Measurements from ENCODE around the gene CHMP2A. TPM values are rescaled to one million over a fixed set of nuclear protein-coding genes. Genes with fewer than 3 reads are reported as not detected.

CHMP2A gene
- total RNA-seq, 1 donor from 2014 or later = 108 TPM

DNA sequence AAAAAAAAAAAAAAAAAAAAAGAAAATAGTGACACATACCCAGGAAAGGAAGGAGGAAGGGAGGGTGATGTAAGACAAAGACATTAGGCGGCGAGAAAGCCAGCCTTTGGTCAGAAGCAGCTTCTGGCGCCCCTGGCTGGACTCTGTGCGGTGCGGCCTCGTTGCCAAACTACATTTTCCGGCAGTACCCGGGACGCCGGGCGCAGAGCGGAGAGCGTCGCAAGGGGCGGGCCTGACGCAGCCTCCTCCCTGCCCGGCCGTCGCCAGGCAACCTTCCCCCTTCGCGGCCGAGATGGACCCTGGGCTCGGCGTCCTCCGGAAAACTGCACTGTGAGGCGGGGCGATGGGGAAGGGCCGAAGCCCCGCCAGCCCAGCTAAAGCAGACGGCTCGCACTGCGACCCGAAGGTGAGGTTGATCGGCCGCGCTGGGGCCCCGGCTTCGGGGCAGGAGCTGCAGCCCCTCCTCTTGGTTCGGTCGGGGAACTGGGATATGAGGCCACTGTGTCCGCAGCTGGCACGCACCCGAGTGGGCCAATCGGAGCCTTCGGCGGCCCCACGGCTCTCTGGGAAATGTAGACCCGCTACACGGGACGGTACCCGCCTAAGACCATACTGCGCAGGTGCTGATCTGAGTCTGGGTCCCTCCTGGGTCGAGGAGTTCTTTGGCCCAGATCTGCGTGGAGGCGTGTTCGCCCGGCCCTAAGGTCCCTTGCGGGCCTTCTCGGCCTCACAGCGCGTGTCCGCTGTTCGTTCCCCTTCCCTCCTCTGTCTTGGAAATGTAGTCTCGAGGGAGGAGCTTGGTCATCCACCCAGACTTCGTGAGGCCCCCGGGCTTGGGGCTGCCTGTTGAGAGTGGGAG, 20.5 kb upstream of the CHMP2A start:
- H3K36me3 Mint-ChIP-seq (ENCODE audit: unreplicated experiment) = no peaks in the 10 kb centered on the region
- H3K4me1 Mint-ChIP-seq (ENCODE audit: low read depth, unreplicated experiment) = peaks cover 9% of the 10 kb centered on the region

DNA sequence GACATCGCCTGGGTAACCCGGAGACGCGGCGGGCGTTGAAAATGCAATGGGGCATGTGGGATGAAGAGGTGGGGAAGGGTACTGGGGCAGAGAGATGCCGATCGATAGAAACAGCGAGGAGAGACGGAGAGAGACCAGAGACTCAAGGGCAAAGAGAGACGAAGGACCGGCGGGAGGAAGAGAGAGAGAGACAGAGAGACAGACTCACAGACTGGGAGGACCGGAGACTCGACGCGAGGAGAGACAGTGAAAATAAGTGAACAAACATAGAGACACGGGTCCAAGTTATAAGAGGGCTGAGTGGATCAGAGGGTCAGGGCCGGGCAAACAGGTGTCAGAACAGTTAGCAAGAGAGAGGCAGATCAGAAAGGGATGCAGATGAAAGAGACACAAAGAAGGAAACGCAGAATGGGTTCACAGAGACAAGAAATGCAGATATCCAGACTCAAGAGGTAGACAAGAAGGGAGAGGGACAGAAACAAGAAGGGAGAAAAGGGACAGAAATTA, 18.8 kb upstream of the CHMP2A start:
- Mint-ChIP-seq H3K27ac (ENCODE audit: unreplicated experiment) (peak overlapping the region; percentile 99), H3K4me1 (ENCODE audit: low read depth, unreplicated experiment) (peaks cover 9% of the 10 kb centered on the region), H3K27me3 (ENCODE audit: unreplicated experiment) (peaks cover 13% of the 10 kb centered on the region), H3K9me3 (ENCODE audit: unreplicated experiment) (peaks cover 20% of the 10 kb centered on the region), H3K36me3 (ENCODE audit: unreplicated experiment) (no peaks in the 10 kb centered on the region), H3K4me3 (ENCODE audit: unreplicated experiment) (peak overlapping the region; percentile 98)
- TF ChIP-seq, protein P1, sequence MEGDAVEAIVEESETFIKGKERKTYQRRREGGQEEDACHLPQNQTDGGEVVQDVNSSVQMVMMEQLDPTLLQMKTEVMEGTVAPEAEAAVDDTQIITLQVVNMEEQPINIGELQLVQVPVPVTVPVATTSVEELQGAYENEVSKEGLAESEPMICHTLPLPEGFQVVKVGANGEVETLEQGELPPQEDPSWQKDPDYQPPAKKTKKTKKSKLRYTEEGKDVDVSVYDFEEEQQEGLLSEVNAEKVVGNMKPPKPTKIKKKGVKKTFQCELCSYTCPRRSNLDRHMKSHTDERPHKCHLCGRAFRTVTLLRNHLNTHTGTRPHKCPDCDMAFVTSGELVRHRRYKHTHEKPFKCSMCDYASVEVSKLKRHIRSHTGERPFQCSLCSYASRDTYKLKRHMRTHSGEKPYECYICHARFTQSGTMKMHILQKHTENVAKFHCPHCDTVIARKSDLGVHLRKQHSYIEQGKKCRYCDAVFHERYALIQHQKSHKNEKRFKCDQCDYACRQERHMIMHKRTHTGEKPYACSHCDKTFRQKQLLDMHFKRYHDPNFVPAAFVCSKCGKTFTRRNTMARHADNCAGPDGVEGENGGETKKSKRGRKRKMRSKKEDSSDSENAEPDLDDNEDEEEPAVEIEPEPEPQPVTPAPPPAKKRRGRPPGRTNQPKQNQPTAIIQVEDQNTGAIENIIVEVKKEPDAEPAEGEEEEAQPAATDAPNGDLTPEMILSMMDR (IDR thresholded peaks at IDR 0.05; ENCODE audit: partially characterized antibody, unreplicated experiment) = no peak
- DNase-seq = no peak

More for the DNA sequence above, 20.5 kb upstream of the CHMP2A start:
- TF ChIP-seq, protein P1 (IDR thresholded peaks at IDR 0.05; ENCODE audit: partially characterized antibody, unreplicated experiment) = no peak
- Mint-ChIP-seq H3K9me3 (ENCODE audit: unreplicated experiment) (peaks cover 21% of the 10 kb centered on the region), H3K27me3 (ENCODE audit: unreplicated experiment) (peaks cover 13% of the 10 kb centered on the region), H3K4me3 (ENCODE audit: unreplicated experiment) (peak overlapping the region; percentile 97), H3K27ac (ENCODE audit: unreplicated experiment) (peak overlapping the region; percentile 97)
- DNase-seq = peak; percentile 92

- TF ChIP-seq, protein P1 (IDR thresholded peaks at IDR 0.05; ENCODE audit: partially characterized antibody, unreplicated experiment) = peak; percentile 52
- Mint-ChIP-seq H3K36me3 (ENCODE audit: unreplicated experiment) (no peaks in the 10 kb centered on the region), H3K4me1 (ENCODE audit: low read depth, unreplicated experiment) (peaks cover 9% of the 10 kb centered on the region), H3K27ac (ENCODE audit: unreplicated experiment) (peak within 1 kb of the TSS; percentile 99), H3K9me3 (ENCODE audit: unreplicated experiment) (peaks cover 22% of the 10 kb centered on the region), H3K27me3 (ENCODE audit: unreplicated experiment) (peaks cover 13% of the 10 kb centered on the region), H3K4me3 (ENCODE audit: unreplicated experiment) (peak within 1 kb of the TSS; percentile 98)
- peak; percentile 99 for DNase-seq
These were observed 18.1 kb upstream of the CHMP2A start, which contains the start of gene MZF1 for GRCh38 chr19:58572818-58573657. Gene MZF1 (minus strand): TSS chr19:58573335. CDS start chr19:58571389, 1,946 bp downstream.

GRCh38 chr19:58572026-58572817, 17.3 kb upstream of the CHMP2A start:
- H3K36me3 Mint-ChIP-seq (ENCODE audit: unreplicated experiment) = no peaks in the 10 kb centered on the region
- TF ChIP-seq, protein P1 (IDR thresholded peaks at IDR 0.05; ENCODE audit: partially characterized antibody, unreplicated experiment) = no peak
- H3K27me3 Mint-ChIP-seq (ENCODE audit: unreplicated experiment) = peaks cover 13% of the 10 kb centered on the region
- peaks cover 22% of the 10 kb centered on the region for H3K9me3 Mint-ChIP-seq (ENCODE audit: unreplicated experiment)
- peak overlapping the region; percentile 48 for H3K27ac Mint-ChIP-seq (ENCODE audit: unreplicated experiment)
- no peak for DNase-seq
- H3K4me3 Mint-ChIP-seq (ENCODE audit: unreplicated experiment) = peak overlapping the region; percentile 98
- H3K4me1 Mint-ChIP-seq (ENCODE audit: low read depth, unreplicated experiment) = peaks cover 9% of the 10 kb centered on the region

Measured in glutamatergic neuron (in vitro differentiated cells).